Spinal cord (tissue), 10 donors: ENCODE data around the gene CCL2. TPM values are rescaled to one million over a fixed set of nuclear protein-coding genes. Genes with fewer than 3 reads are reported as not detected.
A peak's percentile ranks its signal among the peaks of the same experiment; 100 is the strongest.

Experiments
- DNase-seq, 6 donors: peaks; one replicate each; pipeline versions ENCODE4 v3.0.0 to v3.0.0-alpha.2; 2013 to 2015; ENCODE audit warnings: low spot score in 6 of 6, low read depth in 4 of 6
- H3K27ac ChIP-seq: one replicate; pipeline ENCODE4 v1.5.1; 2013; ENCODE audit warnings: low read depth, low read length, control low read depth
- H3K27me3 ChIP-seq: one replicate; pipeline ENCODE4 v1.6.1; 2013; ENCODE audit warnings: low read length; ENCODE audit not compliant: control insufficient read depth, insufficient read depth
- H3K36me3 ChIP-seq: one replicate; pipeline ENCODE4 v1.6.1; 2013; ENCODE audit warnings: low read length; ENCODE audit not compliant: control insufficient read depth, insufficient read depth
- H3K4me1 ChIP-seq: one replicate; pipeline ENCODE4 v1.6.1; 2013; ENCODE audit warnings: low read length; ENCODE audit not compliant: control insufficient read depth, insufficient read depth
- H3K4me3 ChIP-seq: one replicate; pipeline ENCODE4 v1.5.1; 2013; ENCODE audit warnings: low read depth, low read length, control low read depth
- H3K9me3 ChIP-seq: one replicate; pipeline ENCODE4 v1.6.1; 2013; ENCODE audit warnings: low read length; ENCODE audit not compliant: control insufficient read depth, insufficient read depth
- WGBS: methylation state at CpG from one replicate; pipeline ENCODE4 v1.1.5; 2013; ENCODE audit warnings: missing lambda C conversion rate; ENCODE audit not compliant: insufficient coverage; 5-methylcytosine and 5-hydroxymethylcytosine counted together
- long read RNA-seq, 4 donors: transcript quantifications; one replicate each; lab custom pipeline, GENCODE V29; 2026
- polyA plus RNA-seq, 2 donors: library from polyadenylated mRNA; unstranded; fragments of 120-200 nt; gene quantifications; one replicate each; pipeline ENCODE4 v1.2.1, GENCODE V29; 2013; ENCODE audit not compliant: insufficient read length in 2 of 2
- total RNA-seq, 2 donors: library from RNA; depleted of rRNA in 1 of 2; stranded (reverse); fragments of 120-200 nt in 1 of 2; fragments of >200 nt in 1 of 2; gene quantifications; one replicate each; pipeline versions ENCODE4 v1.2.3 to v1.2.4, GENCODE V29; 2013 to 2014
- donor health status: healthy.

Gene CCL2
- total RNA-seq (10 to 100 TPM; 15.6 to 37.1 TPM), polyA plus RNA-seq (1 to 10 TPM; 7.7 to 9.1 TPM)
- long read RNA-seq, donor 1, partial matches to known transcripts, result 0 of 5 reads
- long read RNA-seq, donor 1, other reads (novel, unspliced or antisense), result 0 of 5 reads
- long read RNA-seq, donor 2, result 0 reads
- long read RNA-seq, donor 3, partial matches to known transcripts, result 0 of 6 reads
- long read RNA-seq, donor 3, other reads (novel, unspliced or antisense), result 0 of 6 reads
- long read RNA-seq, donor 4, transcript CCL2-201 (3 exons, 741 nt), result major isoform, 45 of 68 reads
- long read RNA-seq, donor 4, transcript CCL2-203 (1 exons, 996 nt), result minor isoform, 22 of 68 reads
- long read RNA-seq, donor 4, partial matches to known transcripts, result 0 of 68 reads
- long read RNA-seq, donor 4, other reads (novel, unspliced or antisense), result 0 of 68 reads

DNA sequence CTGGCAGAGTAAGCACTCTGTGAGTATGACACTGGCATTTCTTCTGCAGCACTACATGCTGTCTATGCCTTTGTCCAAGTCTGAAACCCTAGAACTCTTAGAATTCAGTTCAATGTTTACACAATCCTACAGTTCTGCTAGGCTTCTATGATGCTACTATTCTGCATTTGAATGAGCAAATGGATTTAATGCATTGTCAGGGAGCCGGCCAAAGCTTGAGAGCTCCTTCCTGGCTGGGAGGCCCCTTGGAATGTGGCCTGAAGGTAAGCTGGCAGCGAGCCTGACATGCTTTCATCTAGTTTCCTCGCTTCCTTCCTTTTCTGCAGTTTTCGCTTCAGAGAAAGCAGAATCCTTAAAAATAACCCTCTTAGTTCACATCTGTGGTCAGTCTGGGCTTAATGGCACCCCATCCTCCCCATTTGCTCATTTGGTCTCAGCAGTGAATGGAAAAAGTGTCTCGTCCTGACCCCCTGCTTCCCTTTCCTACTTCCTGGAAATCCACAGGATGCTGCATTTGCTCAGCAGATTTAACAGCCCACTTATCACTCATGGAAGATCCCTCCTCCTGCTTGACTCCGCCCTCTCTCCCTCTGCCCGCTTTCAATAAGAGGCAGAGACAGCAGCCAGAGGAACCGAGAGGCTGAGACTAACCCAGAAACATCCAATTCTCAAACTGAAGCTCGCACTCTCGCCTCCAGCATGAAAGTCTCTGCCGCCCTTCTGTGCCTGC lies at the start of gene CCL2:
Gene CCL2 (plus strand): TSS at position 635 of the 730 bp plus-strand sequence. CDS start 65 bp downstream, at position 700.
- peak within 1 kb of the TSS; percentile 31 for H3K4me3 ChIP-seq
- 3% methylated on average over 9 of the region's 11 CpGs for WGBS
- no peaks in the 10 kb centered on the region for H3K36me3 ChIP-seq
- H3K4me1 ChIP-seq, result peaks cover 32% of the 10 kb centered on the region
- DNase-seq, result peak in 5 of 6 donors; percentile 39 to 92 (median 54)
- H3K9me3 ChIP-seq, result no peaks in the 10 kb centered on the region
- H3K27me3 ChIP-seq, result no peaks in the 10 kb centered on the region
- peak within 1 kb of the TSS; percentile 73 for H3K27ac ChIP-seq

DNA sequence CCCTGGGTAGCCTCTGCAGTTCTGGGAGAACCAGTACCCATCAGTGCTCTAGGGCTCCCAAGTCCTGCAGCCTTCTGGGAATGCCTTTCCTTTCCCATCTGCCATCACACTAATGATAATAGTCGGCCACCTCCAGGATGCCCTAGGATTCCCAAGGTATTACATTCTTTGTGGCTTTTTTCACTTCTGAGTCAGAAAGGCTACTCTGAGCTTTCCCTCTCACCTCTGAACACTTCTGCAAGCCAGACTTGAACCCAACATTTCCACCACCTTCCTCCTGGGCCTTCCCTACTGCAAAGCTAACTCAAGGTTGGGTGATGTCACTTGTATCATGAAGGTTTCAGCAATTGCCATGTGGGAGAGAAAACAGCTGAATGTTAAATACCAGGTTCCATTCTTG lies 49.7 kb upstream of the CCL2 start:
- H3K27me3 ChIP-seq, result no peaks in the 10 kb centered on the region
- no peak for DNase-seq
- no peaks in the 10 kb centered on the region for H3K36me3 ChIP-seq
- H3K4me1 ChIP-seq, result no peaks in the 10 kb centered on the region
- no peak overlapping the region for H3K4me3 ChIP-seq
- peaks cover 2% of the 10 kb centered on the region for H3K9me3 ChIP-seq
- 100% methylated on average over 1 of the region's 1 CpG for WGBS
- H3K27ac ChIP-seq, result no peak overlapping the region

DNA sequence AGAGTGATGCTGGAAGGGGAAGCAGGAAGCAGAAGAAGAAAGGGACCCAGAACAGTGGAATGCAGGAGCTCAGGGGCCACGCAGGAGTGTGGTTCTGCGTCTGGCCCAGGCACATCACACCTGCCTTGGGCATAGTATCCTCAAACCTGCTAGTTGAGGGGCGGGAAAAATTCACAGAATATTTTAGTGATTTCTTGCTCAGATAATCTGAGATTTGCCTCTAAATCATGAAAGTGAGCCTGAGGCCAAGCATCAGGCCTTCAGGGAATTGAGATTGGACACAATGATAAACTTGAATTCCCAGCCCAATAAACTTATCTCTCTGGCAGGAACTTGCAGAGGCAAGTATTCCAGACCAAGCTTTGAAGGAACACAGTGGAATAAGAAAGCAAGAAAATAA lies 48.5 kb upstream of the CCL2 start:
- WGBS, result 92% methylated on average over 2 of the region's 3 CpGs
- H3K27me3 ChIP-seq, result no peaks in the 10 kb centered on the region
- peaks cover 2% of the 10 kb centered on the region for H3K9me3 ChIP-seq
- no peak for DNase-seq
- no peaks in the 10 kb centered on the region for H3K4me1 ChIP-seq
- H3K36me3 ChIP-seq, result no peaks in the 10 kb centered on the region
- no peak overlapping the region for H3K27ac ChIP-seq
- no peak overlapping the region for H3K4me3 ChIP-seq

DNA sequence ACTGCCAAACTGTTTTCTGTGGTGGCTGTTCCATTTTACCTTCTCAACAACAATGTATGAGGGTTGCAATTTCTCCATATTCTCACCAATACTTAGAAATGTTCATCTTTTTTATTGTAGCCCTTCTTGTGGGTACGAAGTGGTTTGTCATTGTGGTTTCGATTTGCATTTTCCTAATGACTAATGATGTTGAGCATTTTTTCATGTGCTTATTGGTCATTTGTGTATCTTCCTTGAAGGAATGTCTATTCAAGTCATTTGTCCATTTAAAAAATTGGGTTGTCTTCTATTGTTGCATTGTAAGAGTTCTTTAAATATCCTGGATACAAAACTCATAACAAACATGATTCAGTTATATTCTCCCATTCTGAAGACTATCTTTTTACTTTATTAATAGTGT lies 47.5 kb upstream of the CCL2 start:
- no peak for DNase-seq
- WGBS, result 60% methylated on average over 1 of the region's 2 CpGs
- H3K9me3 ChIP-seq, result peaks cover 2% of the 10 kb centered on the region
- H3K27ac ChIP-seq, result no peak overlapping the region
- H3K36me3 ChIP-seq, result no peaks in the 10 kb centered on the region
- H3K4me1 ChIP-seq, result no peaks in the 10 kb centered on the region
- H3K27me3 ChIP-seq, result no peaks in the 10 kb centered on the region
- H3K4me3 ChIP-seq, result no peak overlapping the region

DNA sequence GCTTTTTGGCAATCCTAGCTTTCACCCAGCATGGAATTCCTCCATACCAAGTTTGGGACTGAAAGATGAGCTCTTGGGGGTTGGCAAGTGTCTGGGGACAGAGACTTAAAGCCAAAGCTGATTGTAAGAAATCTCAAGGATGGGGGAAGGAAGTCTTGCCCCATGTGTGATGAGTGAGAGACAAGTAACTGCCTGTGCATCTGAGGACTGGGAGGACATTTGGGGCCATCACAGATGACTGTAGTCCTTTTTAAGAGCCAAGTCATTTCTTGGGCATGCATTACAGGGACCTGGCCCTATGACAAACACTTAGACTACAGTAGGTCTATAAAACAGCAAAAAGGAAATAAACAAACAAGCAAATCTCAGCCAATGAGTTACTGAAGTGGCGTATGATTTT lies 36.3 kb upstream of the CCL2 start:
- DNase-seq, result no peak
- no peaks in the 10 kb centered on the region for H3K27me3 ChIP-seq
- H3K36me3 ChIP-seq, result no peaks in the 10 kb centered on the region
- H3K27ac ChIP-seq, result no peak overlapping the region
- no peak overlapping the region for H3K4me3 ChIP-seq
- H3K4me1 ChIP-seq, result no peaks in the 10 kb centered on the region
- H3K9me3 ChIP-seq, result peaks cover 2% of the 10 kb centered on the region
- WGBS, result no CpG with 5 or more reads among the region's 1 CpG

DNA sequence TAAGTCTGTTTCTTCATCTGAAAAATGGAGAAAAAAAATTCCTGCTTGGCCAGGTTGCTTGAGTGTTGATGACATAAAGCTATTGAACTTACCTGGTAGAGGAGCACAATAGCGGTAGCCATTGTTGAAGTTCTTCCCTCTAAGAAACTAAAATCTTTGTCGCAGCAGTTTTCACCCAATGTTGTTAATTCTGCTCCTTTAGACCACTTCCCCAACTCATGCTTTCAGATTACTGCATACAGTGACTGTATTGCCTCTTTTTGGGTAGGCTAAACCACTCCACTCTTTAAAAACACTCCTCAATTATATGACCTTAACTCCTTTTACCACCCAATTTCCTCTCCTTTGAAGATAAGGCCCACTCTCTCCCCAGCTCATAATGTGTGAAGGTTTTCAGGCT lies 35.7 kb upstream of the CCL2 start:
- 86% methylated on average over 1 of the region's 2 CpGs for WGBS
- no peak overlapping the region for H3K27ac ChIP-seq
- no peaks in the 10 kb centered on the region for H3K36me3 ChIP-seq
- DNase-seq, result no peak
- no peaks in the 10 kb centered on the region for H3K27me3 ChIP-seq
- H3K4me1 ChIP-seq, result no peaks in the 10 kb centered on the region
- peaks cover 2% of the 10 kb centered on the region for H3K9me3 ChIP-seq
- no peak overlapping the region for H3K4me3 ChIP-seq

DNA sequence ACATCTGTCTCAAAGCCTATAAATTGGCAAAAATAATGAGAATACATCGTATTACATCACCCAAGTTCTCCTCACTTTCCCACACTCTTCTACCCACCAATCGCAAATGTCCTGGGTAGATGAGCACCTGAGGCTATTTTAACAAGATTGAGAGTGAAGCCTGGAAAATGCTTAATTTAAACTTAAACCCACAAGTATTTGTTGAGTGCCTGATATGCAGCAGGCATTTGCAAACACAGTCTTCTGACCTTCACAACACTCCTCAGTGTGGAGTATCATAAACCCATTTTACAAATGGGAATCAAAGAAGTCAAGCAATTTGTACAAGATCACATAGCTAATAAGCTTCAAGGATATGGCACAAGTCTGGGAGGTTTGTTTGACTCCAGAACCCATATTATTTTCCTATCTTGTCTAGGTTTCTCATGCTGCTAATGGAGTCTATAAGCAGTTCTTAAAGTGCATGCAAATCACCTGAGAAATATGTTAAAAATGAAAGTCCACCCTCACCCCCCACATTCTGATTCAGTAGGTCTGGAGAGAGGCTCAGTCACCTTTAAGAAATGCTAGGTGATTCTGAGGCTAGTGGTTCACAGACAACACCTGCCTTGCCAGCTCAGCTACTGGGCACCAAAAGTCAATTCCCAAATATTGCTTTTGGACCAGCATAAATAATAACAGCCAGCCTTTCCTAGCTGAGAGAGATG lies 34.9 kb upstream of the CCL2 start:
- DNase-seq, result no peak
- H3K4me1 ChIP-seq, result no peaks in the 10 kb centered on the region
- no peak overlapping the region for H3K4me3 ChIP-seq
- H3K9me3 ChIP-seq, result no peaks in the 10 kb centered on the region
- H3K27me3 ChIP-seq, result no peaks in the 10 kb centered on the region
- no peak overlapping the region for H3K27ac ChIP-seq
- no peaks in the 10 kb centered on the region for H3K36me3 ChIP-seq
- WGBS, result no CpG with 5 or more reads among the region's 2 CpGs

DNA sequence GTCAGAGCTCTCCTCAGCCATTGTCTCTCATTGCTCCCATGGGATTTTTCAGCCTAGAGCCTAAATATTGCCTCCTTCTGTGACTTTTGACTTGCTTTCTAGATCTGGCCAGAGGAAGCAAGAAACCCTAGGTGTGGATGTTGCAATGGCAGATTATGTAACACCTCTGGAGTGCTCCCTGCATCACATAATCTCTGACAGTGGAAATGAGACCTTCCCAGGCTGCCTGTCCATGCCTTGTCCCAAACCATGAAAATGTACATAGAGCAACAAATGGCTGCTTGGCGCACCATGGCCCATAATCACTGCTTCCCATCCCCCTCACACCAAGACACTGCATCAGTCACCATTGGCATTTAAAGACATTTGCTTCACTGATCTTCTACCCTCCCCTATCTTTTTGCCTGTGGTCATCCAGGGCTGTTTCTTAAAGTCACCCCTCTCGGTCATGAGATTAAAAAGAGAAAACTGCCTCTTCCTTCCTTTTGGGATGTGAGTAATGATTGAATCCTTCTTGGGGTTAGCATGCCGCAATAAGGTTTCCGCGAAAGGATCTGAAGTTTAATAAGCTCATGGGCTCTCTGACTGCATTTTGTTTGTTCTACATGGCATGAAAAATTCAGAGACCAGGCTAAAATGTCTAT lies 34.2 kb upstream of the CCL2 start:
- no peaks in the 10 kb centered on the region for H3K27me3 ChIP-seq
- WGBS, result 82% methylated on average over 1 of the region's 5 CpGs

DNA sequence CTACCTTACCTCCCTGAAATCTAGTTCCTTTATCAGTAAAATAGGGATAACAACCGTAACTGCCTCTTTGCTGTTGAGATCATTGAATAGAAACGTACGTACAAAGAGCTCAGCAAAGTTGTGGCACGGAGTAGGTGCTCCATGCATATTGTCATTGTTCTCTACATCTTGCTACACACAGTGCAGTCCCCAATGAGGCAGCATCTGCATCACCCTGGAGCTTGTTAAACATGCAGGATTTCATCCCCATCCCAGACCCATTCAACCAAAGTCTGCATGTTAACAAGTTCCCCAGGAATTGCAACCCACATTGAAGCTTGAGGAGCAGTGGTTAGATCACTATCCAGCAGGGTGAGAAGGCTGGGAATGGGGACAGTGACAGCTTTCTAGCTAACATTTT lies 33.7 kb upstream of the CCL2 start:
- Histone ChIP-seq H3K4me1 (no peaks in the 10 kb centered on the region), H3K27me3 (no peaks in the 10 kb centered on the region), H3K4me3 (no peak overlapping the region), H3K9me3 (no peaks in the 10 kb centered on the region), H3K27ac (no peak overlapping the region), H3K36me3 (no peaks in the 10 kb centered on the region)
- no peak for DNase-seq
- 43% methylated on average over 4 of the region's 4 CpGs for WGBS

More for the DNA sequence above, 34.2 kb upstream of the CCL2 start:
- Histone ChIP-seq H3K36me3 (no peaks in the 10 kb centered on the region), H3K4me1 (no peaks in the 10 kb centered on the region), H3K4me3 (no peak overlapping the region), H3K27ac (no peak overlapping the region), H3K9me3 (no peaks in the 10 kb centered on the region)
- DNase-seq, result no peak
